Activated T-cell treated with anti-CD3 and anti-CD28 coated beads, Interleukin-2, amount 50 U/mL, for 72 hours (primary cell): ENCODE results near the gene PAFAH1B1. TPM values are rescaled to one million over a fixed set of nuclear protein-coding genes. Genes with fewer than 3 reads are reported as not detected.

ENCODE experiments used
- ATAC-seq, 2 donors: fragments of 150-1000 bp; cut with Tn5 transposase; replicated peaks in 1 of 2; 2 replicates each; pipeline ENCODE4 v1.10.0; 2021; ENCODE audit warnings: moderate library complexity in 2 of 2, mild to moderate bottlenecking in 1 of 2
- DNase-seq, 2 donors: peaks; one replicate each; pipeline ENCODE4 v3.0.0; 2021 to 2022; ENCODE audit warnings: mixed read lengths in 1 of 2
- H3K27ac Mint-ChIP-seq: one replicate; pipeline ENCODE4 v1.8.0; 2022; ENCODE audit warnings: mild to moderate bottlenecking, moderate library complexity, mixed read lengths
- H3K27me3 Mint-ChIP-seq: one replicate; pipeline ENCODE4 v1.8.0; 2022; ENCODE audit warnings: low read depth, mixed read lengths
- H3K36me3 Mint-ChIP-seq, 2 donors: one replicate each; pipeline ENCODE4 v1.8.0; 2022; ENCODE audit warnings: mixed read lengths in 2 of 2, mild to moderate bottlenecking in 1 of 2; ENCODE audit not compliant: insufficient read depth in 2 of 2
- H3K4me1 Mint-ChIP-seq: one replicate; pipeline ENCODE4 v1.8.0; 2022; ENCODE audit warnings: low read depth, mixed read lengths
- H3K4me3 Mint-ChIP-seq, 2 donors: one replicate each; pipeline ENCODE4 v1.8.0; 2022; ENCODE audit warnings: mild to moderate bottlenecking in 2 of 2, mixed read lengths in 2 of 2, moderate library complexity in 2 of 2
- H3K9me3 Mint-ChIP-seq, 2 donors: one replicate each; pipeline ENCODE4 v1.8.0; 2022; ENCODE audit warnings: mixed read lengths in 2 of 2
- total RNA-seq, 2 donors: library from RNA; stranded (reverse); gene quantifications; one replicate each; pipeline ENCODE4 v1.2.3, GENCODE V29; 2022

Gene PAFAH1B1
- total RNA-seq, 2 donors from 2014 or later, result 211 to 218 TPM

DNA sequence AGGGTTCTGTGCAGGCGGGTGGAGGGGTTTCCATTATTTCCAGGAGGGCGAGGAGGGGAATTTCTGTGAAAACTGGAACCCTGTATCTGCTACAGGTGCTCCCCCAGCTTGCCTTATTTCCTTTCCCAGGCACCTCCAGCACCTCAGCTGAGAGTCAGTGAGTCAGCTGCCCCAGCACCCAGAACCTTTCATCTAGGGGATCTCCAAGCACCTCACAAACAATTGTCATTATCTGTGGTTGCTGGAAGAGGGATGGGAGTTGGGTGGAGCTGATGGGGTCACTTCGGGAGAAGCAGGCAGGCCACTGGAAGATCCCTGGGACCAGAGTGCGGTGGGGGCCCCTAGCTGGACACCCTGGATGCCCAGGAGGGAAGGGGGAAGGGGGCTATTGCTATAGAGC lies 128.1 kb downstream of the PAFAH1B1 start:
- peaks cover 16% of the 10 kb centered on the region for H3K4me1 Mint-ChIP-seq

DNA sequence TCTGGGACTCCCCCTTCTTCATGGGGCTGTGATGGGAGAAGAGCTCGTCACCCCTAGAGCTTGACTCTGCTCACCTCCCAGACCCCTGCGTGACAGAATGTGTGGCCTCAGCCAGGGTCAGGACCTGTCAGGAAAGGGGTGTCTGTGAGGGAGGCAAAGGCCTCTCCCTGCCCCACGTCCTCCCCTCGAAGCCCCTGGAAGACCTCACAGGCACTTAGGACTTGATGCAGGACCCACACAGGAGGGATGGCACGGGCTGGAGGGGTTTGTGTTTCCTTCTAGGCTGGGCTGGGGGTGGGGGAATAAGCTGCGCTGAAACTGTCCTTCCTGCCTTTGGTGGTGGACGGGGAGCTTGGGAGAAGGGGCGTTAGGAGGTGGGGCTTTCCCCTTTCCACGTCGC lies 129.2 kb downstream of the PAFAH1B1 start:
- Mint-ChIP-seq H3K27me3 (peaks cover 16% of the 10 kb centered on the region), H3K9me3 (no peaks in the 10 kb centered on the region), H3K27ac (no peak overlapping the region), H3K4me1 (peaks cover 16% of the 10 kb centered on the region), H3K36me3 (no peaks in the 10 kb centered on the region), H3K4me3 (peak overlapping the region in 1 of 2 donors; percentile 31)
- ATAC-seq (no peak), DNase-seq (no peak)

More for the DNA sequence above, 128.1 kb downstream of the PAFAH1B1 start:
- no peak overlapping the region for H3K27ac Mint-ChIP-seq
- no peak overlapping the region for H3K4me3 Mint-ChIP-seq
- ATAC-seq, result peak; percentile 65 to 70
- peaks cover 9% of the 10 kb centered on the region for H3K27me3 Mint-ChIP-seq
- no peaks in the 10 kb centered on the region for H3K36me3 Mint-ChIP-seq
- DNase-seq, result peak; percentile 27 to 58
- H3K9me3 Mint-ChIP-seq, result no peaks in the 10 kb centered on the region

DNA sequence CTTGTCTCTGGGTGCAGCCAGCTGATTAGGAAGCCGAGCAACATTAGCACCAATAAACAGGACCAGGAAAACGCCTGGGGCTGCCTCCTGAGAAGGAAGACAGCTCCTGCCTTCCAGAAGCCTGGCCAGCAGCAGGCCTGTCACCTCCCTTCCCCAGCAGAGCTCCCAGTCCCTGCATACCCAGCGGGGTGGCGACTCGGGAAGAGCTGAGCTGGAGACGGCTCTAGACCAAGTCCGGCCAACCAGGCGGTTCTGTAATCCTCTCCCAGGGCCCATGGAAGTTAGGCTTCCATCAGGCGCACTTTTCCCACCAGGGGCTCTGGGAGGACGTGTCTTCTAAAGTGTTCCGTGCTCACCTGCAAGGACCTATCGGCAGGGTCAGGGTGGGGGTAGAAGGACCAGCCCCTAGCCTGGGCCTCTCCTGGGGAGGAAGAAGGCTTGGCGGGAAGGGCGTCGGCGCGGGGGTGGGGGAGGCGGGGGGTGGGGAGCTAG lies 130.1 kb downstream of the PAFAH1B1 start:
- no peak for DNase-seq
- Mint-ChIP-seq H3K9me3 (no peaks in the 10 kb centered on the region), H3K4me3 (peak overlapping the region in 1 of 2 donors; percentile 48), H3K4me1 (peaks cover 16% of the 10 kb centered on the region), H3K27me3 (peaks cover 17% of the 10 kb centered on the region), H3K36me3 (no peaks in the 10 kb centered on the region), H3K27ac (no peak overlapping the region)
- ATAC-seq, result no peak

DNA sequence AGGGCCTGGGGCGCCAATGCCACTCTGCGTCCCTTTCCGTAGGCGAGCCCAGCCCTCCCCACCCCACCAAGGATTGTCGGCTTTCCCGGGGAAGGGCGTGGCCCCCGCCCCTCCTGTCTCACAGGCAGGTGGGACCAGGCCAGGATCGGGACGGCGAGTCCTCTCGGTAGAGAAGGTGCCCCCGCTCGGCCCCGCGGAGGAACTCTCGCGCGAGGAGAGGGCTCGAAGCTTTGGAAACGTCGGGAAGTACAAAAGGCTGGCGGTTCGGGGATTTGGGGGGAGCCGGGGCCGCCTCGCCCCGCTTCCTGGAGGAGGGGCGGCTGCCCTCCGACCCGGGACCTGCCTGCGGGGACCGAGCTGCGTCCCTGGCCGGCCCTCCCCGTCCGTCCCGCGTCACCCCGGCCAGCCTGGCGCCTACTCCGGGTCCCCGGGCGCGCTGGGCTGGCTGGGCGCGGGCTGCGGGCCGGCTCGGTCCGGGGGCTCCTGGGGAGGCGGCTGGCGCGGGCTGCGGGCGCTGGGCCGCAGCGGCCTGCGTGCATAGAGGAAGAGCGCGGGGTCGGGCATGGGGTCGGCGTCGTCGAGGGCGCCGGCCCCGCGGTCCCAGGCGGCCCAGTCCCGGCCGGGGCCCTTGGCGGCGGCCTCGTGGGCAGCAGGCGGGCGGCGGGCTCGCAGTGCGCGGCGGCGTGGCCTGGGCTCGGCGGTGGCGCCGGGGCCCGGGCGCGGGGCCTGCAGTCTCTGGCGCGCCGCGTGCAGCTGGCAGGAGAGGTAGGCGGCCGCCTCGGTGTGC lies 130.7 kb downstream of the PAFAH1B1 start:
- Mint-ChIP-seq H3K27me3 (peaks cover 17% of the 10 kb centered on the region), H3K4me1 (peaks cover 16% of the 10 kb centered on the region), H3K9me3 (no peaks in the 10 kb centered on the region), H3K4me3 (peak overlapping the region; percentile 67 to 72), H3K36me3 (no peaks in the 10 kb centered on the region), H3K27ac (no peak overlapping the region)
- DNase-seq (no peak), ATAC-seq (peak; percentile 43)

DNA sequence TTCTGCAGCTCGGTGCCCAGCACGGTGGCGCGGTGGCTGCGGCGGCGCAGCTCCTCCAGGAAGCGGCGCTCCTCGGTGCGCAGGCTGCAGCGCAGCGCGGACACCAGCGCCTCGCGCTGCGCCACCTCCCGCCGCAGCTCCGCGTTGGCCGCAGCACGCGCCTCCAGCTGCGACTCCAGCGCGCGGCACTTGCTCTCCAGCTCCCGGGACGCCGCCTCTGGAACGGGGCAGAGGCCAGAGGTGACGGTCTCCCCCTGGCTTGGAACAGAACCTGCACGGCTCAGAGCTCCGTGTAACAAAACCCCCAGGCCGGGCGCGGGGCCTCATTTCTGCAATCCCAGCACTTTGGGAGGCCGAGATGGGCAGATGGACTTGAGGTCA lies 131.3 kb downstream of the PAFAH1B1 start:
- Mint-ChIP-seq H3K36me3 (no peaks in the 10 kb centered on the region), H3K4me3 (peak overlapping the region; percentile 44 to 56), H3K27ac (no peak overlapping the region), H3K9me3 (no peaks in the 10 kb centered on the region), H3K4me1 (peaks cover 16% of the 10 kb centered on the region), H3K27me3 (peaks cover 17% of the 10 kb centered on the region)
- ATAC-seq (peak; percentile 84), DNase-seq (peak; percentile 59 to 64)

DNA sequence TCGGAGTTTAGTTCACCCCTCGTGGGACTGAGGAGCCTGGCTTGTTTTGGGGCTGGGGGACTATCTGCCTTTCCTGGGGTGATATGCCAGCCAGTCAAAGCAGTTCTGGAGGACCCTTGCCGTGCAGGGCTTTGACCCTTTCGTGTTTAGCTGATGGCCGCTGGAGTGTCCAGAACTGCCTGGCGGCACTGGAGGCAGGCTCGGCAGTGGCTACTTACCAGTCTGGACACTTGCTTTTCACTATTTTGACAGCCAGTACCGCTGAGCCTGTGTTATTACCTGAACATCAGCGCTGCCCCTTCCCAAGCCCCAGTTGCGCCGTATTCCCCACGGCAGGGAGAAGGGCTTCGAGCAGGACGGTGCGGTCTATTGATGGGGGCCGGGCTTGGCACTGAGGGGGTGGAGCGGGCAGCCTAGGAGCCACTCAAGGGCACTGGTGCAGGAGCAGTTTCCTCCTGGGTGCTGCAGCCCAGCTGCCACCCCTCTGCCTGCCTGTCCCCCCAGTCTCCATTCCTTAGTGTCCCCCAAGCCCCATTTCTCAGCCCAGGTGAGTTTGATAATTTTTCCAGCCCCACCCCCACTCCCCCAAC lies 137.4 kb downstream of the PAFAH1B1 start:
- Mint-ChIP-seq H3K4me1 (no peaks in the 10 kb centered on the region), H3K9me3 (no peaks in the 10 kb centered on the region), H3K36me3 (no peaks in the 10 kb centered on the region), H3K4me3 (no peak overlapping the region), H3K27ac (no peak overlapping the region), H3K27me3 (peaks cover 15% of the 10 kb centered on the region)
- no peak for ATAC-seq
- no peak for DNase-seq

DNA sequence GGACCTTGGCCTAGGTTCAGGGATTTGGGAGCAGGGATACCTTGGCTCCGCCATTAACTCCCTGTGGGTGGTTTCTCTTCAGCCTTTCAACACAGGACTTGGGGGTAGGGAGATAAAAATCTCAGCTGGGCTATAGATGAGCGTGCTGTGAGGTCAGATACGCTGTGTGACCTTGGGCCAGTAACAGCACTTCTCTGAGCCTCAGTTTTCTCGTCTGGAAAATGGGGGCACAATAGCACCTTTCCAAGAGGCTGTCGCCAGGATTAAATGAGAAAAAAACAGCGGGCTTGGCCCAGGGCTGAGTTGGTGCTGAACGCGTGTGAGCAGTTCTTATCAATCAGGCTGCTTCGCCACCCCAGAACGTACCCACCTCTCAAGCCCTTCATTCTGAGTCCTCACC lies 138.4 kb downstream of the PAFAH1B1 start:
- Mint-ChIP-seq H3K4me1 (no peaks in the 10 kb centered on the region), H3K9me3 (no peaks in the 10 kb centered on the region), H3K27me3 (peaks cover 14% of the 10 kb centered on the region), H3K36me3 (no peaks in the 10 kb centered on the region), H3K27ac (no peak overlapping the region), H3K4me3 (no peak overlapping the region)
- ATAC-seq (no peak), DNase-seq (no peak)

DNA sequence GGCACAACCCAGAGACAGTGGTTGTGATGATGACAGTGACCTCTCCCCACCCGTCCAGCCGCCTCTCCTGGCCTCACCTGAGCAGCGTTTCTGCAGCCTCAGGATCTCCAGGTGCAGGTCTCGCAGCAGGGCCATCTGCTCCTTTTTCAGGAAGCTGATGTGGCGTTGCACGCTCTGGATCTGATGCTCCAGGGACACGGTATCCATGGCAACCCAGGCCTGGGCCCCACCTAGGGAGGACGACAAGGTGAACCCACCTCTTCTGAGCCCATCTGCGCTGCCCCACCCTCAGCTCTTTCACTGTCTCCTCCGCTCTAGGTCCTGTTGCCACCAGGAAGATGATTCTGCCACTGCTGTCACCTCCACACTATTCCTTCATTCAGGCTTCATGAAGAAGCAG lies 141.5 kb downstream of the PAFAH1B1 start:
- no peak overlapping the region for H3K27ac Mint-ChIP-seq
- ATAC-seq (no peak), DNase-seq (no peak)
- no peaks in the 10 kb centered on the region for H3K9me3 Mint-ChIP-seq
- H3K27me3 Mint-ChIP-seq, result peaks cover 7% of the 10 kb centered on the region
- H3K4me1 Mint-ChIP-seq, result no peaks in the 10 kb centered on the region
- H3K4me3 Mint-ChIP-seq, result no peak overlapping the region
- H3K36me3 Mint-ChIP-seq, result no peaks in the 10 kb centered on the region

Other genes starting within 250 kb of the PAFAH1B1 start
- gene MNT, start 192.6 kb upstream of the PAFAH1B1 start, total RNA-seq, result 10 to 100 TPM; 23.8 to 24.3 TPM
- 10 to 100 TPM; 33.3 to 45.7 TPM for gene METTL16, start 81.8 kb upstream of the PAFAH1B1 start, total RNA-seq
- gene CLUH, start 118.1 kb downstream of the PAFAH1B1 start, total RNA-seq, result 10 to 100 TPM; 32.1 to 49.7 TPM
- gene CCDC92B, start 156.0 kb downstream of the PAFAH1B1 start, total RNA-seq, result under 1 TPM in 1 of 2 donors, not detected in 1; 0.14 TPM
- 1 to 10 TPM in 1 of 2 donors, under 1 TPM in 1; 0.50 to 3.1 TPM for gene RAP1GAP2, start 202.8 kb downstream of the PAFAH1B1 start, total RNA-seq